K562 (cell line): ENCODE data around the gene SLC16A1. TPM values are rescaled to one million over a fixed set of nuclear protein-coding genes. Genes with fewer than 3 reads are reported as not detected.

Experiments
- MEIS2 ChIP-seq: fragments of 450-650 bp; IDR thresholded peaks from 2 replicates; pipeline ENCODE4 v1.6.1; 2014; ENCODE audit warnings: mild to moderate bottlenecking; ENCODE audit not compliant: partially characterized antibody
- NCOA4 ChIP-seq: fragments of 450-650 bp; IDR thresholded peaks from 2 replicates; pipeline ENCODE4 v1.6.1; 2018; ENCODE audit warnings: mild to moderate bottlenecking; ENCODE audit not compliant: partially characterized antibody
- NCOR1 ChIP-seq: fragments of 450-650 bp; IDR thresholded peaks from 2 replicates; pipeline ENCODE4 v1.6.1; 2016; ENCODE audit warnings: mild to moderate bottlenecking, moderate library complexity
- NR4A1 ChIP-seq, 2 experiments: fragments of 250-450 bp in 1 of 2; fragments of 450-650 bp in 1 of 2; sonication (Bioruptor Pico) in 1 of 2; IDR thresholded peaks; 2 replicates each; pipeline versions ENCODE4 v1.4.0 to v1.6.1; 2016 to 2020; ENCODE audit warnings: mild to moderate bottlenecking in 2 of 2, missing compliant biosample characterization in 1 of 2, missing genetic modification characterization in 1 of 2, moderate library complexity in 1 of 2
- RCOR1 ChIP-seq, 2 experiments: IDR thresholded peaks; 2 replicates each; pipeline ENCODE4 v1.6.1; 2012; ENCODE audit warnings: low read depth in 2 of 2, low read length in 2 of 2, borderline replicate concordance in 1 of 2, improper control_type of control experiment in 1 of 2
- ZBTB17 ChIP-seq: fragments of 450-650 bp; formaldehyde crosslinking; IDR thresholded peaks from 2 replicates; pipeline ENCODE4 v1.4.0; 2020; ENCODE audit warnings: mild to moderate bottlenecking
- ZNF232 ChIP-seq: sonication (generic); formaldehyde crosslinking; IDR thresholded peaks from 2 replicates; pipeline ENCODE4 v1.8.0; 2022; ENCODE audit warnings: mild to moderate bottlenecking, missing genetic modification reagents
- polyA plus RNA-seq, 8 experiments: library from polyadenylated mRNA; depleted of rRNA in 4 of 8; stranded (reverse) in 5 of 8; unstranded in 3 of 8; fragments of >200 nt; fragmentation: Nextera tagmentation in 2 of 8; fragmentation: Illumina TruSeq in 1 of 8; extraction: Ambion mirVana in 2 of 8; extraction: Trizol in 1 of 8; gene quantifications; 2 replicates each; pipeline versions ENCODE4 v1.2.1 to v1.2.3, GENCODE V29; 2011 to 2014; ENCODE audit warnings: inconsistent platforms in 1 of 8, missing spikeins in 1 of 8
- total RNA-seq, 7 experiments: library from RNA; depleted of rRNA in 6 of 7; stranded (reverse); fragments of >200 nt in 6 of 7; fragmentation: Illumina TruSeq in 2 of 7; extraction: Trizol in 2 of 7; gene quantifications; 2 replicates each; pipeline versions ENCODE4 v1.2.1 to v1.2.3, GENCODE V29; 2011 to 2021; ENCODE audit warnings: low replicate concordance in 1 of 7
- TF ChIP-seq, protein P1 (sequence below): fragments of 450-650 bp; IDR thresholded peaks from 2 replicates; pipeline ENCODE4 v1.6.1; 2014; ENCODE audit warnings: low read depth, mild to moderate bottlenecking, moderate library complexity, borderline replicate concordance
- TF ChIP-seq, protein P2 (sequence below): fragments of 250-450 bp; sonication (Bioruptor Pico); IDR thresholded peaks from 2 replicates; pipeline ENCODE4 v1.5.0; 2021
- TF ChIP-seq, protein P3 (sequence below), 2 experiments: fragments of 450-650 bp; IDR thresholded peaks; 2 replicates each; pipeline ENCODE4 v1.6.1; 2016
- TF ChIP-seq, protein P4 (sequence below): fragments of 250-450 bp; sonication (Bioruptor Pico); IDR thresholded peaks from 2 replicates; pipeline ENCODE4 v1.8.0; 2022; ENCODE audit warnings: inconsistent platforms, mild to moderate bottlenecking, moderate library complexity, borderline replicate concordance
- TF ChIP-seq, protein P5 (sequence below): fragments of 250-450 bp; sonication (Bioruptor Pico); IDR thresholded peaks from 2 replicates; pipeline ENCODE4 v1.9.0; 2021; ENCODE audit warnings: mild to moderate bottlenecking, inconsistent platforms
- TF ChIP-seq, protein P6 (sequence below): sonication (generic); formaldehyde crosslinking; IDR thresholded peaks from 2 replicates; pipeline ENCODE4 v1.8.1; 2023; ENCODE audit warnings: mild to moderate bottlenecking, missing genetic modification reagents, moderate library complexity

The SLC16A1 gene
- total and polyA plus RNA-seq, 9 of the 15 experiments (the other 6 are each of a cell fraction or from before 2014, with no cell fraction given), result 73.1 to 244 (median 117) TPM

DNA sequence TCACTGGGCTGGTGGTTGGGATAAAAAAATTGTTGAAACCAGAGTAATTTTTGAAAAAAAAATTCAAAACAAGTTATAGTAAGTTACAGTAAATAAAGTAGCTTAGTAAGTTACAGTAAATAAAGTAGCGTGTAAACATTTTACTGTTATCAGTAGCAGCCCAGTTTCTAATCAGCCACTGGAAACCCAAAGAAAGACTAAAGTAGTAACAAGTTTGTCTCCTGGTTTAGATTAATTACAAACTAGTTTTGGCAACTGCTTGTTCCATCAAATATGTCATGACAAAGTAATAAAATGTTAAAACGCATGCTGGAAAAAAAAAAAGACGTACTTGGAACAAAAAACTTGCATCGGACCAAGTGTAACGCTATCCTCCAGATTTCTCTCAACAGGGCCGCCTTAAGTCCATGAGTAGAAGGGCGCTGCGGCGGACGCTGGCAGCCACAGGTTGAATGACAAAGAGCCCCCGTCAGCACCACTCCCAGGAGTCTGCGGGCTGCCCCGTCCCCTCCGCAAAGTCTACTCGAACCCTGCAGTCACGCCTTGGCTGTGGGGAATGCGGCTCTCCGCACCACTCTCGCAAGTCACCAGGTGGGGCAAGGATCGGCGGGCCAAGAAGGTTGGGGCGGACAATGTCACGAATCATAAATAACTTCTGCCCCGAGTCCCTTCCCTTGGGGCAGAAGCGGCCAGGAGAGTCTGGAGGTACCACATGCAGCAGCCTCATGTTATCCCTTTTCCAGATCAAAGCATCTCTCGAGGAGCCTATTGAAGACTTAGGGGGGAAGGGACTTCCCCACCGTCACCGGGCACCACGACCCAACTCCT is 837 bp downstream of the SLC16A1 start (continued):
- TF ChIP-seq, protein P1, sequence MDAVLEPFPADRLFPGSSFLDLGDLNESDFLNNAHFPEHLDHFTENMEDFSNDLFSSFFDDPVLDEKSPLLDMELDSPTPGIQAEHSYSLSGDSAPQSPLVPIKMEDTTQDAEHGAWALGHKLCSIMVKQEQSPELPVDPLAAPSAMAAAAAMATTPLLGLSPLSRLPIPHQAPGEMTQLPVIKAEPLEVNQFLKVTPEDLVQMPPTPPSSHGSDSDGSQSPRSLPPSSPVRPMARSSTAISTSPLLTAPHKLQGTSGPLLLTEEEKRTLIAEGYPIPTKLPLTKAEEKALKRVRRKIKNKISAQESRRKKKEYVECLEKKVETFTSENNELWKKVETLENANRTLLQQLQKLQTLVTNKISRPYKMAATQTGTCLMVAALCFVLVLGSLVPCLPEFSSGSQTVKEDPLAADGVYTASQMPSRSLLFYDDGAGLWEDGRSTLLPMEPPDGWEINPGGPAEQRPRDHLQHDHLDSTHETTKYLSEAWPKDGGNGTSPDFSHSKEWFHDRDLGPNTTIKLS, result no peak
- TF ChIP-seq, protein P2, sequence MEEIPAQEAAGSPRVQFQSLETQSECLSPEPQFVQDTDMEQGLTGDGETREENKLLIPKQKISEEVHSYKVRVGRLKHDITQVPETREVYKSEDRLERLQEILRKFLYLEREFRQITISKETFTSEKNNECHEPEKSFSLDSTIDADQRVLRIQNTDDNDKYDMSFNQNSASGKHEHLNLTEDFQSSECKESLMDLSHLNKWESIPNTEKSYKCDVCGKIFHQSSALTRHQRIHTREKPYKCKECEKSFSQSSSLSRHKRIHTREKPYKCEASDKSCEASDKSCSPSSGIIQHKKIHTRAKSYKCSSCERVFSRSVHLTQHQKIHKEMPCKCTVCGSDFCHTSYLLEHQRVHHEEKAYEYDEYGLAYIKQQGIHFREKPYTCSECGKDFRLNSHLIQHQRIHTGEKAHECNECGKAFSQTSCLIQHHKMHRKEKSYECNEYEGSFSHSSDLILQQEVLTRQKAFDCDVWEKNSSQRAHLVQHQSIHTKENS (CRISPR knock-in tag), result no peak
- TF ChIP-seq, protein P3, sequence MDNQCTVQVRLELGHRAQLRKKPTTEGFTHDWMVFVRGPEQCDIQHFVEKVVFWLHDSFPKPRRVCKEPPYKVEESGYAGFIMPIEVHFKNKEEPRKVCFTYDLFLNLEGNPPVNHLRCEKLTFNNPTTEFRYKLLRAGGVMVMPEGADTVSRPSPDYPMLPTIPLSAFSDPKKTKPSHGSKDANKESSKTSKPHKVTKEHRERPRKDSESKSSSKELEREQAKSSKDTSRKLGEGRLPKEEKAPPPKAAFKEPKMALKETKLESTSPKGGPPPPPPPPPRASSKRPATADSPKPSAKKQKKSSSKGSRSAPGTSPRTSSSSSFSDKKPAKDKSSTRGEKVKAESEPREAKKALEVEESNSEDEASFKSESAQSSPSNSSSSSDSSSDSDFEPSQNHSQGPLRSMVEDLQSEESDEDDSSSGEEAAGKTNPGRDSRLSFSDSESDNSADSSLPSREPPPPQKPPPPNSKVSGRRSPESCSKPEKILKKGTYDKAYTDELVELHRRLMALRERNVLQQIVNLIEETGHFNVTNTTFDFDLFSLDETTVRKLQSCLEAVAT (IDR thresholded peaks at IDR 0.05), result peak; percentile 37 to 76; a peak in 3 of 4 replicates
- TF ChIP-seq, protein P4, sequence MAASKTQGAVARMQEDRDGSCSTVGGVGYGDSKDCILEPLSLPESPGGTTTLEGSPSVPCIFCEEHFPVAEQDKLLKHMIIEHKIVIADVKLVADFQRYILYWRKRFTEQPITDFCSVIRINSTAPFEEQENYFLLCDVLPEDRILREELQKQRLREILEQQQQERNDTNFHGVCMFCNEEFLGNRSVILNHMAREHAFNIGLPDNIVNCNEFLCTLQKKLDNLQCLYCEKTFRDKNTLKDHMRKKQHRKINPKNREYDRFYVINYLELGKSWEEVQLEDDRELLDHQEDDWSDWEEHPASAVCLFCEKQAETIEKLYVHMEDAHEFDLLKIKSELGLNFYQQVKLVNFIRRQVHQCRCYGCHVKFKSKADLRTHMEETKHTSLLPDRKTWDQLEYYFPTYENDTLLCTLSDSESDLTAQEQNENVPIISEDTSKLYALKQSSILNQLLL (CRISPR knock-in tag), result no peak
- TF ChIP-seq, protein P5, sequence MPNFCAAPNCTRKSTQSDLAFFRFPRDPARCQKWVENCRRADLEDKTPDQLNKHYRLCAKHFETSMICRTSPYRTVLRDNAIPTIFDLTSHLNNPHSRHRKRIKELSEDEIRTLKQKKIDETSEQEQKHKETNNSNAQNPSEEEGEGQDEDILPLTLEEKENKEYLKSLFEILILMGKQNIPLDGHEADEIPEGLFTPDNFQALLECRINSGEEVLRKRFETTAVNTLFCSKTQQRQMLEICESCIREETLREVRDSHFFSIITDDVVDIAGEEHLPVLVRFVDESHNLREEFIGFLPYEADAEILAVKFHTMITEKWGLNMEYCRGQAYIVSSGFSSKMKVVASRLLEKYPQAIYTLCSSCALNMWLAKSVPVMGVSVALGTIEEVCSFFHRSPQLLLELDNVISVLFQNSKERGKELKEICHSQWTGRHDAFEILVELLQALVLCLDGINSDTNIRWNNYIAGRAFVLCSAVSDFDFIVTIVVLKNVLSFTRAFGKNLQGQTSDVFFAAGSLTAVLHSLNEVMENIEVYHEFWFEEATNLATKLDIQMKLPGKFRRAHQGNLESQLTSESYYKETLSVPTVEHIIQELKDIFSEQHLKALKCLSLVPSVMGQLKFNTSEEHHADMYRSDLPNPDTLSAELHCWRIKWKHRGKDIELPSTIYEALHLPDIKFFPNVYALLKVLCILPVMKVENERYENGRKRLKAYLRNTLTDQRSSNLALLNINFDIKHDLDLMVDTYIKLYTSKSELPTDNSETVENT, result 0 out of 2 replicates have a peak, but pooled peaks have one; percentile 22
- TF ChIP-seq NCOA4 (no peak), MEIS2 (peak; percentile 80), RCOR1 (IDR thresholded peaks at IDR 0.05; ENCODE audit: borderline replicate concordance in 1 of 2, low read depth in 2 of 2, low read length in 2 of 2) (peak in 1 of 2 experiments; percentile 17; a peak in 1 of 4 replicates), ZNF232 (CRISPR knock-in tag) (no peak), NCOR1 (no peak), NR4A1 (CRISPR knock-in tag; IDR thresholded peaks at IDR 0.05) (no peak), NR4A1 (tag; IDR thresholded peaks at IDR 0.05) (no peak), ZBTB17 (peak; percentile 12; the same call in 1 of the 2 replicates)
- TF ChIP-seq, protein P6, sequence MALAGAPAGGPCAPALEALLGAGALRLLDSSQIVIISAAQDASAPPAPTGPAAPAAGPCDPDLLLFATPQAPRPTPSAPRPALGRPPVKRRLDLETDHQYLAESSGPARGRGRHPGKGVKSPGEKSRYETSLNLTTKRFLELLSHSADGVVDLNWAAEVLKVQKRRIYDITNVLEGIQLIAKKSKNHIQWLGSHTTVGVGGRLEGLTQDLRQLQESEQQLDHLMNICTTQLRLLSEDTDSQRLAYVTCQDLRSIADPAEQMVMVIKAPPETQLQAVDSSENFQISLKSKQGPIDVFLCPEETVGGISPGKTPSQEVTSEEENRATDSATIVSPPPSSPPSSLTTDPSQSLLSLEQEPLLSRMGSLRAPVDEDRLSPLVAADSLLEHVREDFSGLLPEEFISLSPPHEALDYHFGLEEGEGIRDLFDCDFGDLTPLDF (CRISPR knock-in tag), result no peak; the same call in 1 of the 2 replicates
